ENCODE data around the gene BIRC2.

Gene BIRC2

GRCh38 chr11:102377891-102378290 is 30.9 kb downstream of the BIRC2 start:
- no peak for DNase-seq

GRCh38 chr11:102378818-102379217 is 31.8 kb downstream of the BIRC2 start:
- no peak for DNase-seq

- DNase-seq = no peak
Measured at GRCh38 chr11:102382384-102382783, 35.4 kb downstream of the BIRC2 start.

- no peak for DNase-seq
Measured at GRCh38 chr11:102383839-102384238, 36.8 kb downstream of the BIRC2 start.

- DNase-seq = no peak
Measured at GRCh38 chr11:102384419-102385079, 37.5 kb downstream of the BIRC2 start.

GRCh38 chr11:102385085-102386007 is 38.3 kb downstream of the BIRC2 start:
- no peak for DNase-seq

GRCh38 chr11:102386136-102386734 is 39.2 kb downstream of the BIRC2 start:
- no peak for DNase-seq

GRCh38 chr11:102387043-102387781 is 40.2 kb downstream of the BIRC2 start:
- DNase-seq = no peak

GRCh38 chr11:102389253-102389652 is 42.2 kb downstream of the BIRC2 start:
- no peak for DNase-seq

- DNase-seq = no peak
Measured at GRCh38 chr11:102390667-102391465, 43.9 kb downstream of the BIRC2 start.

GRCh38 chr11:102391549-102392237 is 44.7 kb downstream of the BIRC2 start:
- DNase-seq = no peak

- DNase-seq = no peak
Measured at GRCh38 chr11:102393272-102393730, 46.3 kb downstream of the BIRC2 start.

- no peak for DNase-seq
Measured at GRCh38 chr11:102395720-102396393, 48.8 kb downstream of the BIRC2 start.

GRCh38 chr11:102396708-102397563 is 49.9 kb downstream of the BIRC2 start:
- DNase-seq = no peak

GRCh38 chr11:102398297-102398696 is 51.3 kb downstream of the BIRC2 start:
- DNase-seq = no peak

GRCh38 chr11:102399189-102399588 is 52.2 kb downstream of the BIRC2 start:
- no peak for DNase-seq

- no peak for DNase-seq
Measured at GRCh38 chr11:102400603-102401002, 53.6 kb downstream of the BIRC2 start.

GRCh38 chr11:102401905-102402304 is 54.9 kb downstream of the BIRC2 start:
- no peak for DNase-seq

- DNase-seq = no peak
Measured at GRCh38 chr11:102402548-102402947, 55.5 kb downstream of the BIRC2 start.

GRCh38 chr11:102405501-102405900 is 58.5 kb downstream of the BIRC2 start:
- no peak for DNase-seq
